ENCODE measurements around the gene SPSB1. TPM values are rescaled to one million over a fixed set of nuclear protein-coding genes. Genes with fewer than 3 reads are reported as not detected.
A peak's percentile ranks its signal among the peaks of the same experiment; 100 is the strongest.

The SPSB1 gene
- polyA plus RNA-seq, 1 experiment: 20.3 TPM

DNA sequence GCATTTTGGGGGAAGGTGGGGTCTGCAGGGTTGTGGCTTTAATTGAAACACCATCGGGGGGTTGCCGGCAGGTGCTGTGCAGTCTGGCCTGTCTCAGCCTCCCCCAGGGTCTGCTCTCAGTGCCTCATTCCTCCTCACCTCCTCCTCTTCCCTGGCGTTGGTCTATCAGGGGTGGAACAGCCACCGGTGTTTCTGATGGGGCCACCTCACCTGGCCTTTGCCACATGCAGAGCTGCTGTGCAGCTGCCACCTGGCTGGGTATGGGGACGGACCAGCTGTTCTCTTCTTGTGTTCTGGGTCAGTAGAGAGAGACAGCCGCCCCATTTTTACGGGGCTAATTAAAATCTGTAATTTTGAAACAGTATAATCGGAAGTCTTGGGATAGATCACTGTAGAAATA, 53.9 kb downstream of the SPSB1 start:
- H3K9me3 ChIP-seq (ENCODE audit: control insufficient read depth, insufficient read depth, low read length): peaks cover 7% of the 10 kb centered on the region; the same call in 1 of the 2 replicates
- TF ChIP-seq, protein P1, sequence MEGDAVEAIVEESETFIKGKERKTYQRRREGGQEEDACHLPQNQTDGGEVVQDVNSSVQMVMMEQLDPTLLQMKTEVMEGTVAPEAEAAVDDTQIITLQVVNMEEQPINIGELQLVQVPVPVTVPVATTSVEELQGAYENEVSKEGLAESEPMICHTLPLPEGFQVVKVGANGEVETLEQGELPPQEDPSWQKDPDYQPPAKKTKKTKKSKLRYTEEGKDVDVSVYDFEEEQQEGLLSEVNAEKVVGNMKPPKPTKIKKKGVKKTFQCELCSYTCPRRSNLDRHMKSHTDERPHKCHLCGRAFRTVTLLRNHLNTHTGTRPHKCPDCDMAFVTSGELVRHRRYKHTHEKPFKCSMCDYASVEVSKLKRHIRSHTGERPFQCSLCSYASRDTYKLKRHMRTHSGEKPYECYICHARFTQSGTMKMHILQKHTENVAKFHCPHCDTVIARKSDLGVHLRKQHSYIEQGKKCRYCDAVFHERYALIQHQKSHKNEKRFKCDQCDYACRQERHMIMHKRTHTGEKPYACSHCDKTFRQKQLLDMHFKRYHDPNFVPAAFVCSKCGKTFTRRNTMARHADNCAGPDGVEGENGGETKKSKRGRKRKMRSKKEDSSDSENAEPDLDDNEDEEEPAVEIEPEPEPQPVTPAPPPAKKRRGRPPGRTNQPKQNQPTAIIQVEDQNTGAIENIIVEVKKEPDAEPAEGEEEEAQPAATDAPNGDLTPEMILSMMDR (IDR thresholded peaks at IDR 0.05; ENCODE audit: low read depth, low read length): no peak
- no peak overlapping the region for H3K27ac ChIP-seq (ENCODE audit: low read depth, low read length)
- ChIA-PET CTCF (no interaction called here), POLR2A (no interaction called here)
- DNase-seq (ENCODE audit: low read depth, low spot score): no peak
- H3K4me3 ChIP-seq (ENCODE audit: low read depth, low read length): no peak overlapping the region
- H3K27me3 ChIP-seq (ENCODE audit: control insufficient read depth, insufficient read depth, low read length): no peaks in the 10 kb centered on the region

DNA sequence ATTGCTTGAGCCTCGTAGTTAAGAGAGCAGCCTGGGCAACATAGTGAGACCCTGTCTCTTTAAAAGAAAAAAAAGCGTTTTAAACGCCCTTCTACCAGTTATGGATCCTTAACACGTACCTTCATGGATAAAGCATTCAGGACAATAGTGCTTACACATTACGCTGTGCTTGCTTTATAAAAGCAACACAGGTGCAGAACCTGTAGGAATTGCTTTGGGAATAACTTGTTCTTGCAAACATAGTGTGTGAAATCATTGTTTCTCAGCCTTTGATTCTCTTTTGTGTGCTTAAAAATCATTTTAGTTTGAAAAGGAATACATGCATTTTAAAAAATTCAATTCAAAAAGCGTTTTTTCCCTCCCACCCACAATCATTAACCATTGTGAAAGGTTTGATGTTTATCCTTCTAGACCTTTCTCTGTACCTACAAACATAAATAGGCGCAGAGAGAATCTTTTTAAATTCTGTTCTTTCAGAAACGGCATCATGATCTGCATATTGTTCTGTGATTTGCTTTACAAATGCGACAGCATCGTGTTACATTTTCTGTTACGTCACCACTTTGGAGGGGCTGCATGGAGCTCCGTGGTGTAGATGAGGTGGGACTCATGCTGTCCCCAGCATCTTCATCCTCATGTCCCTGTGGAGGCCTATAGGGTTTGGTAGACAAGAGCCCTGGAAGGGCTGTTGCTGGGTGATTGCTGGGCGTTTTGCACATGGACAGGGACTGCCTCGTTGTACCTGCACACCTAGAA, 54.6 kb downstream of the SPSB1 start:
- Histone ChIP-seq H3K9me3 (ENCODE audit: control insufficient read depth, insufficient read depth, low read length) (peaks cover 4% of the 10 kb centered on the region; the same call in 1 of the 2 replicates), H3K27ac (ENCODE audit: low read depth, low read length) (no peak overlapping the region), H3K27me3 (ENCODE audit: control insufficient read depth, insufficient read depth, low read length) (no peaks in the 10 kb centered on the region), H3K4me3 (ENCODE audit: low read depth, low read length) (no peak overlapping the region)
- DNase-seq (ENCODE audit: low read depth, low spot score): no peak
- ChIA-PET POLR2A (no interaction called here), CTCF (no interaction called here)
- TF ChIP-seq, protein P1 (IDR thresholded peaks at IDR 0.05; ENCODE audit: low read depth, low read length): no peak

DNA sequence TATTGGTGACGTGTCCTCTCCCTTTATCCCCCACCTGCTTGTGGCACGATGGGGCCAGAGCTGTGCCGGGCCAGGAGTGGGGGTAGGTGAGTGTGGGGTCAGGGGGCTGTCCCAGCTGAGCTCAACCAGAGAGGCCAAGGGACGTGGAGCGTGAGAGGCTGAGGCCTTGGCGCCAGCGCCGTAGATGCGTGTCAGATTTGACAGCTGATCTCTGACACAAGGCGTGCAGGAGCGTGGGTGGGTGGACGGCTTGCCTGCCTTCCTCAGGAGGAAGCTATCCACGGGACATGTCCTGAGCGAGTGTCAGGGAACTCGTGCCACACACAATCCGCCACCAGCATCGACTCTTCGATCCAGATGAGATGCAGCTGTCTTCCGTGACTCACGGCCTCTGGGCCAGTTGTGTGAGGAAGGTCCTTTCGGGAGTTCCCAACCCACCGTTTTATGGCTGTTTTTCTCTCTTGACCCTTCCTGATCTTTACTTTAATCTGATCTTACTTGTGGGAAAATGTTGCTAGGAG, 56.7 kb downstream of the SPSB1 start:
- peak overlapping the region; percentile 11 for H3K27ac ChIP-seq (ENCODE audit: low read depth, low read length)
- no peaks in the 10 kb centered on the region for H3K27me3 ChIP-seq (ENCODE audit: control insufficient read depth, insufficient read depth, low read length)
- H3K9me3 ChIP-seq (ENCODE audit: control insufficient read depth, insufficient read depth, low read length): no peaks in the 10 kb centered on the region; the same call in 1 of the 2 replicates
- ChIA-PET POLR2A (interaction anchor here (0.5 kb wide), 1 partner anchor 32 kb away, joined by 4 read pairs; no protein-coding TSS in a partner anchor), CTCF (interaction anchor here (1.1 kb wide), 1 partner anchor 147 kb away, joined by 4 read pairs; no protein-coding TSS in a partner anchor)
- TF ChIP-seq, protein P1 (IDR thresholded peaks at IDR 0.05; ENCODE audit: low read depth, low read length): no peak
- DNase-seq (ENCODE audit: low read depth, low spot score): no peak
- H3K4me3 ChIP-seq (ENCODE audit: low read depth, low read length): no peak overlapping the region

DNA sequence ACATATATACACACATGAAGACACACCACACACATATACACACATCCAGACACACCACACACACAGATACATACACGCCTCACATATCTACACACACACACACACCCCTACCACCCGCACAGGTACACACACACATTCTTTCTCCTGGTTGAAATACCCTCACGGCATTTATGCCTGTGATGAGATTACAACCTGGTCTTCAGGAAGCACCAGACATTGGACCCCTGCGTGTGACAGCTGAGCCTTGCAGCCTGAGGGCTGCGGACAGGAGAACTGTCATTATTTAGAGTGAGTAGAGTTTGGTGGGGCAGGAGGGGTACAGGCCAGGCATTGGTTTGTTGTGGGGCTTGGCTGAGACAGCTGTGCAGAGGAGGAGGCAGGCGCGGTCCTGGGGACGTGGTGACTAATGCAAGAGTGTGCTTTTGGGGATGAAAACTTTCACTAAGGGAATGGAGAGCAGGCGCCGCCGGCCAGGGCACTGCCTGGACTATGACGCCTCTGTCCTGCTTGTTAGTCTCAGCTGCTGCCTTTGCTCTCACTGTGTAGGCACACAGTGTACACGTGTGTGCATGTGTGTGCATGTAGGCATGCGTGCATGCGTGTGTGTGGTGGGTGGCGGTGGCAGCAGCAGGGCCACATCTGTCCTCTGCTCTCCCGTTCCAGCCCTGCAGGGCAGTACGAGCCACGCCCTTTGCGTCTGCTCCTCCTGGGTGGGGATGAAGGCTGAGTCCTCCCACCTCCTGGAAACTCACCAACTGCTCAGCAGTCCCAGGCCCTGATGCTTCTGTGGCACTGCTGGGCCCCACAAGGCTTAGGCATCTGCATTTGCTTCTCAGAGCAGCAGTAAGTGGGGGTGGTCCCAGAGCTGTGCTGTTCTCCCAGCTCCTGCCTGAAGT, 57.6 kb downstream of the SPSB1 start:
- POLR2A ChIA-PET: no interaction called here
- TF ChIP-seq, protein P1 (IDR thresholded peaks at IDR 0.05; ENCODE audit: low read depth, low read length): no peak
- H3K9me3 ChIP-seq (ENCODE audit: control insufficient read depth, insufficient read depth, low read length): no peaks in the 10 kb centered on the region; the same call in 1 of the 2 replicates
- CTCF ChIA-PET: interaction anchor here (1.1 kb wide), 1 partner anchor 146 kb away, joined by 4 read pairs; no protein-coding TSS in a partner anchor
- DNase-seq (ENCODE audit: low read depth, low spot score): no peak
- no peak overlapping the region for H3K4me3 ChIP-seq (ENCODE audit: low read depth, low read length)
- no peaks in the 10 kb centered on the region for H3K27me3 ChIP-seq (ENCODE audit: control insufficient read depth, insufficient read depth, low read length)
- H3K27ac ChIP-seq (ENCODE audit: low read depth, low read length): peak overlapping the region; percentile 21

Data from AG04450 (cell line).